Ammon's horn (tissue), 1 donor: ENCODE results near the gene SLF2.
"Not testable (repeated sequence)": the region's sequence is repeated elsewhere in the genome, so short reads cannot be mapped to it uniquely, and the experiment has no call there.

ENCODE experiments used
- DNase-seq: peaks from one replicate; pipeline ENCODE4 v3.0.0-alpha.2; 2016; ENCODE audit warnings: low spot score

SLF2 gene

DNA sequence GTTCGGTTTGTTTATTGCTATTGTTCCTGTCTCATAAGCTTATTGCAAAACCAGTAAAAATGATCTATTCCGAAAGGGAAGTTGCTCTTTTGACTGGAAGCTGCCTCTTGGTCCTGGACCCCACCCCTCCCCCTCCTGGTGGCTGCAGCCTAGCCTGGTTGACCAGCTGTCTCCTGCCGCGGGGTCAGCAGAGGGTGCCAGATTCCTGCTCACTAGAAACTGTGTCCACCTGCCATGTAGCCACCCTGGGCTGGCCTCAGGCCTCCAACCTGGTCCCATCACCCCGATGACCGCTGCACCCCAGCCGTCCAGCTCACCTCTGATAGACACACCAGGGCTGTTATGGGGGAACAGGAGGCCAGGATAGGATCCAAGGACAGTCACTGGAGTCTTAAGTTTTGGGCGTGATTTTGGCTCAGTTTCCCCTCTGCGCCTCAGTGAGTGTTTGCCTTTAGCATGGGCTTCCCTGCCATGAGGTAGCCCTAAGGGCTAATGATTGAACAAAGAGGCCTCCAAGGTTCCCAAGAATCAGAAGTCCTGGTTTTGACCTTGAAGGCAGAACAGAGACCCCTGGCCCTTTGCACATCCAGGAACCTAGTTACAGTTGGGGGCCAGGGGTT lies 32.9 kb upstream of the SLF2 start:
- DNase-seq: no peak

- no peak for DNase-seq
Observed at GRCh38 chr10:100881556-100882213, 31.1 kb upstream of the SLF2 start.

- no peak for DNase-seq
Observed at GRCh38 chr10:100882252-100882651, 30.5 kb upstream of the SLF2 start.

- DNase-seq: no peak
Observed at GRCh38 chr10:100882671-100883311, 30.0 kb upstream of the SLF2 start.

DNA sequence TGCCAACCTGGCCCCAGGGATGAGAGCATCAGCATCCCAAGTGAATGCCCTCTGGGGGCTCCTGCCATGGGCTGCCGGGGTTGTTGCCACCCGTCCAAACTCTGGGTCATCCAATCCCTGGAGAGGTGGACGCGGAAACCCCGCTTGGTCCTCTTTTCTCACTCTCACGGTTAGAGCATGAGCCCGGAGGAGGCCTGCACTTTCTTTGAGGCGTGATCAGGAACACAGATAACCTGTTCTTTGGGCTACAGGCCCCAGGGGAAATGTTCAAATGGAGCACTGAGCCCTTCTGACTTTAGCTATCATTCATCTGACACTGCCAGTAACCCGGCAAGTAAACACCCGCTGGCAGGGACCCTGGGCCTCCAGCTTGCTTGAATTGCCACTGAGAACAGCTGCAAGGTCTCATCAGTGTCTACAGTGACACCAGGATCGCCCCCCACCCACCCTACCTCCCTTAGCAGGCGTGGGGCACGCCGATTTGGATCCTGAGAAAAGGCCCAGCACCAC lies 29.4 kb upstream of the SLF2 start:
- DNase-seq: no peak

DNA sequence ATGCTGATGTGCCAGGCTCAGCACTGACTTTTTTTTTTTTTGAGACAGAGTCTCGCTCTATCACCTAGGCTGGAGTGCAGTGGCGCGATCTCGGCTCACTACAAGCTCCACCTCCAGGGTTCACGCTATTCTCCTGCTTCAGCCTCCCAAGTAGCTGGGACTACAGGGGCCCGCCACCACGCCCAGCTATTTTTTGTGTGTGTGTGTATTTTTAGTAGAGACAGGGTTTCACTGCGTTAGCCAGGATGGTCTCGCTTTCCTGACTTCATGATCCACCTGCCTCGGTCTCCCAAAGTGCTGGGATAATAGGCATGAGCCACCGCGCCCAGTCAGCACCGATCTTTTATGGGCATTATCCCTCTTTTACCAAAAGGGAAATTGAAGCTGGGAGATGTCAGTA lies 27.2 kb upstream of the SLF2 start:
- DNase-seq: not testable (repeated sequence)

DNA sequence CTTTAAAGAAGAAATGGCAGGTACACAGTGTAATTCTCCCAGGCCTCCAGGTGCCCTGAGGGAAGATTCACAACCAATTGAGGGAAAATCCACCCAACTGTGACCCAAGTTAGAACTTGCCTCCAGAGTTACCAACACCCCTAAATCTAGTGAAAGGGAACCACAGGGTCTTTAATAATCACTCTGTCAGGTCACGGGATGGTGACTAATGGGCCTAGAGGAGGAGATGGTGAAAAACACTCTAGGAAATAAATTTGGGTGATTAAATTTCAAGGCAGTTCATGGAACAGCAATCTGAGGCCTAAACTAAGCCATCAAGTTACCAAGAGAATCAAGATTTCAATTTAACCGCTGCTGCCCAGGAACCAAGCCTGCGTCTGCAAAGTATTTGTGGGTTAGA lies 26.7 kb upstream of the SLF2 start:
- DNase-seq: no peak

DNA sequence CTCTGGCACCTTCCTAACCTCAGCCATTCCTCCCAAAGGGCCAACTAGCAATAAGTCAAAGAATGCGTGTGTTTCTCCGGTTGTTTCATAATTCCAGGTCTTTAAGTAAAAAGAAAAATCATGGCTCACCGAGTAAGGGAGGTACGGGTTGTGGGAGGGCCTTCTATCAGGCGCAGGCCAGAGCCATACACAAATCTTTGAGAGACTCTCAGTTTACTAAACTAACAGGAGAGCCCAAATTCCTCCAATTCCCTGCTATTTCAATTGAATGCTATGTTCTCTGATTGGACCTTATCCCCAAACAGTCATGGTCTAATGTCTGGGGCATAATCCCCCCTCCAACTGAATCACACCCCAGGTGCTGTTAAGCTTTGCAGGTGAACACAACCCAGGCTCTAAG lies 26.2 kb upstream of the SLF2 start:
- no peak for DNase-seq

- DNase-seq: no peak
Observed at GRCh38 chr10:100886963-100887362, 25.8 kb upstream of the SLF2 start.

- no peak for DNase-seq
Observed at GRCh38 chr10:100887761-100888296, 24.9 kb upstream of the SLF2 start.

DNA sequence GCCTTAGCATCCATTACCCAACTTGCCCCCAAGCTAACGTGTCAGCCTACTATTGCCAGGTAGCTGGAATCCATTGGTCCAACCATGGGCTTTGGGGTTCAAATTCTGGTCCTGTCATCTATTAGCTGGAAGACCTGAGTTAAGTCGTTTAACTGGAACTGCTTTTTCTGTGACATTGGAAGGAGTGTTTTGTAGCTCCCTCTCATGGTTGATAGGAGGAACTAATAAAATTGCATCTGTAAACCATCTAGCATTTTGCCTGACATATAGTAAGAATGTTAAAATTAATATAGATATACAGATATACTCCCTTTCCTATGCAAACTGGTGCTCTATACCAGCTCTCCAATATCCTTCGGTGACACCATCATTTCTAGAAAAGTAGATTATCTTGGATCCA lies 23.8 kb upstream of the SLF2 start:
- no peak for DNase-seq

DNA sequence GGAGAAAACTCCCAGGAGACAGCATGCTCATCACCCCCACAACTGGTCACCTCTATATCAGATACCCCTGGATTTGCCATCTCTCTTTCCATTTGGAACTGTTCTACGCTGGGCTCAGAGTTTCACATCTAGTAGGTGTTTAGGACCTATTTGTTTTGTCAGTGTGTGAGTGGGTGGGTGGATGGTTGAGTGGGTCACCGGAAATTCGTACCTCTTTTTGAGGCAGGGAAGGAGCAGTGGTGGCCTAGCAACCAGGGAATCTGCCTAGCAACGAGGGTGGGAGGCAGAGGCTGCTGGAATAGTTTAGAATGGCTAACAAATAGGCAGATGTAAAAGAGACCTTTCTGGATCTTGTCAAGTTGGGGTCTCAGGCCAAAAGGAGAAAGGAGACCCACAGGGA lies 23.2 kb upstream of the SLF2 start:
- DNase-seq: no peak

- no peak for DNase-seq
Observed at GRCh38 chr10:100890141-100890672, 22.6 kb upstream of the SLF2 start.

GRCh38 chr10:100890673-100891317 lies 22.0 kb upstream of the SLF2 start:
- DNase-seq: no peak

DNA sequence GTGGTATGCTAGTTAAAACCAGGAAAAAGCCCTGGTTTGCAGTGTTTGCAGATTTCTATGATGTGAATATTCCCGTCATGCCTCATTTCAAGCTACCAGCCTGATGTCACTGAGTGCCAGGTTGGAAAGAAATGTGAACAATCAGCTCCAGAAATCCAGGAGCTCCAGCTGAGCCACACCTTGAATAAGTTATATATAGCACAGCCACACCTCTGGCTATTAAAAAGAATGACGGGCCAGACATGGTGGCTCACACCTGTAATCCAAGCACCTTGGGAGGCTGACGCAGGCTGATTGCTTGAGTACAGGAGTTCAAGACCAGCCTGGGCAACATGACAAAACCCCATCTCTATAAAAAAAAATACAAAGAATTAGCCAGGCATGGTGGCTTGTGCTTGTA lies 18.7 kb upstream of the SLF2 start:
- DNase-seq: no peak

- no peak for DNase-seq
Observed at GRCh38 chr10:100894589-100895294, 18.0 kb upstream of the SLF2 start.

- no peak for DNase-seq
Observed at GRCh38 chr10:100895346-100895745, 17.4 kb upstream of the SLF2 start.

- no peak for DNase-seq
Observed at GRCh38 chr10:100895896-100896295, 16.9 kb upstream of the SLF2 start.

DNA sequence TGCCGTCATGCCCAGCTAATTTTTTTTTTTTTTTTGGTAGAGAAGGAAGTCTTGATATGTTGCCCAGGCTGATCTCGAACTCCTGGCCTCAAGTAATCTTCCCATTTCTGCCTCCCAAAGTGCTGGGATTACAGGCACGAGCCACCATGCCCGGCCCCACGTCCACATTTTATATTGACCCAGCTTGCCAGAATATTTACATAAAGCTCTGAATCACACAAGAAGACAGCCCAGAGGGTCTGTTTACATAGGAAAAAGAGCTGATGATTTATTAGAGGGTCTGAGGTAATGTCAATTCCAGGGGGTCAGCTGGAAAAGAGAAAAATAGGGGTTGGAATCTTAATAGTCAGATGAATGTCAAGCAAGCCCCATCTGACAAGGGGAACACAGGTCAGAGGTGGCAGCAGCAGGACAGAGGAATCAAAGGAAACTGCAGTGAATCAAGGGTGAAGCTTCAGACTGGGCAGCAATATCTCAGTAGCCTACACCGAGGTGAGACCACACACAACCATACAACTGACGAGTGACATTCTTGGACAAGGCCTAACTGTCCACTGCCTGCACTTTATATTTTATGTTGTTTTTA lies 15.8 kb upstream of the SLF2 start:
- no peak for DNase-seq

- DNase-seq: no peak
Observed at GRCh38 chr10:100897976-100898375, 14.8 kb upstream of the SLF2 start.

GRCh38 chr10:100899171-100899570 lies 13.6 kb upstream of the SLF2 start:
- no peak for DNase-seq
